ENCODE measurements around the gene ADRA1B.

The ADRA1B gene

GRCh38 chr5:160021831-160022446 lies 105.7 kb downstream of the ADRA1B start:
- peak; percentile 13 to 59 (median 43) for DNase-seq

Measured in T-helper 1 cell (primary cell).